Stimulated activated CD8-positive, alpha-beta memory T cell treated with anti-CD3 and anti-CD28 coated beads, Interleukin-4, amount 100 ng/mL, for 4 hours (primary cell): ENCODE data around the gene LCNL1.
"Not testable (repeated sequence)": the region's sequence is repeated elsewhere in the genome, so short reads cannot be mapped to it uniquely, and the experiment has no call there.

Experiments
- DNase-seq, 2 donors: peaks; one replicate each; pipeline ENCODE4 v3.0.0-alpha.2; 2020; ENCODE audit warnings: low read depth in 2 of 2, low spot score in 1 of 2

Gene LCNL1

DNA sequence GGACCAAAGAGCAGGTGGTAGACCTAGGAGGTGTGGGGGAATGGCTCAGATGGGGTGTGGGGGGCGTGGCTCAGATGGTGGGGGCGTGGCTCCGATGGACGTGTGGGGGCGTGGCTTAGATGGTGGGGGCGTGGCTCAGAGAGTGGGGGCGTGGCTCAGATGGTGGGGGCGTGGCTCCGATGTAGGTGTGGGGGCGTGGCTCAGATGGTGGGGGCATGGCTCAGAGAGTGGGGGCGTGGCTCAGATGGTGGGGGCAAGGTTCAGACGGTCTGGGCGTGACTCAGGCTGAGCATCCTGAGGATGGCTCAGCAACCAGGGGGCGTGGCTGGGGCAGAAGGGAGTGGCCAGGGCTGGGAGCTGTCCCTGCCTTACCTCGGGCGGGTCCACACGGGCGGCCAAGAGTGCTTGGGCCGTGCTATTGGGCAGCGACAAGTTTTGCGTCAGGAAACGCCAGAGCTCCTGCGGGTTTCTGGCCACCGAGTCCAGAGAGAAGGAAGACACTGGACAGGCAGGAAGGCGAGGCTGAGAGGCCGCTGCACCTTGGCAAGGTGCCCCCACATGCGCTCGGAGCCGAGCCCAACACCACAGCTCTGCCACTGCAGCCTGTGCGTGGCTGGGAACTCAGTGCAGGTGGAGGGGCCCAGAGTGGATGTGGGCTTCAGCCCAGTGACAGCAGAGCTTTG lies 39.3 kb downstream of the LCNL1 start:
- peak in 1 of 2 donors; percentile 43 for DNase-seq

DNA sequence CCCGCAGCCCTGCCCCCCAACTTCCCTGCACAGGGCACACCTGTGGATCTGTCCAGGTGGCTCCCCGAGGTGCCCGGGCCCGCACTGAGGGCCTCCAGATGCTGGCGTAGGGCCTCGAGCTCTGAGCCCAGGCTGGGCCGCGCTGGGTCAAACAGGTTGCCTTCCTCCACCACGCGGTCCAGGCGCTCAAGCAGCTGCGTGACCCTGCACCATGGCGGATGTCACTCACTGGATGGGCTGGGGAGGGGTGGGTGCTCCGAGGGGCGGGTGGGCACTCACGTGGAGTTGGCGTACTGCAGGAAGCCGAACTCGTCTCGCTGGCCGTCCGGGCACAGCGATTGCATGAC lies 39.8 kb downstream of the LCNL1 start:
- DNase-seq = no peak

DNA sequence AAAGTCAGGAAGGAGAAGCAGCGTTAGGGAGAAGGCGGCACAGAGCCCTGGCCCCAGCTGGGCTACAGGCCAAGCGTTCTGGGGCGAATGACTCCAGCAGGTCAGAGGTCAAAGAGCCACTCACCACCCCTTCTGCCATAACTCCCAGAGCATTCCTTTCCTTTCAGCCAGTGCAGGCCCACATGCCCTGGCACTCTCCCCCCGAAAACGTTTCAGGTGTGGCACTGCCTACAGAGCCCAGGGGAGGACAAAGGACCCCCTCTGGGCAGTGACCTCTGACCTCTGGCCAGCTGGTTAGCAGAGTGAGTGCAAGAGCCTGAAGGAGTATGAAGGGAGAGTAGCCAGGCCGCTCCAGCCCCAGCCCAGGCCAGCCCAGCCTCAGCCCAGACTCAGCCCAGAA lies 40.4 kb downstream of the LCNL1 start:
- no peak for DNase-seq

DNA sequence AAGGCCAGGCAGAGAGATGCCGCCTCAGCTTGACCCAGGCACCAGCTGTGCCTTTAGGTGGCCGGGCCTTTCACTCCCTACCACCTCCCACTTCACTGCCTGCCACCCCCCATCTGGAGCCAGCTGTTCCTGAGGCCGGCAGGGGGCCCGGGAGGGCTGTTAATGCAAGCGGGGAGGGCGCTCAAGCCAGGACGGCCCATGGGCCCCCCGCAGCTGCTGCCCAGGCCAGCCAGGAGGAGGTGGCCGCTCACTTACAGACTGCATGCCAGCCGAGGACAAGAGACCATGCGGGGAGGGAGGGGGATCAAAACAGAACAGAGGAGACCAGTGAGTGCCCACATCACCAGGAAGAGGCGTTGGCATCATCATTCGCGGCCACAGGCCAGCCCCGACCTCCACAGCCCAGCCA lies 40.8 kb downstream of the LCNL1 start:
- no peak for DNase-seq

DNA sequence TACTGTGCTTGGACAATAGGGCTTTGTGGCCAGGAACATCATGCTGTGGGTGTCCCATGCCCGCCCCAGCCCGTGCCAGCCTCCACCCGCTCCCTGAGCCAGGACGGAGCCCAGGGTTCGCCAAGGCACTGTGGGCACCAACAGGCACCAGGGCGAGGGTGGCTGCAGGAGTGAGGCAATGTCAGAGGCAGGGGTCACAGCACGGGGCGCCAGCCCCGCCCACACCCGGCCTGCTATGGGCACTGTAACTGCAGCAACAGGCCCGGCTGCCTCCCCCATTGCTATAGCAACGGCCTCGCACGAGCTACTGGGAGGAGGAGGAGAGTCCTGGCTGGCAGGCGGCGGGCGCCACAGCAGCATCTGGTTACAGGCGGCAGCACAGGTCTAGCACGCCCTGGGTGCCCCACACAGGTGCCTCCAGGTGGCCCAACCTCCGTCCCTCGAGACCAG lies 42.7 kb downstream of the LCNL1 start:
- no peak for DNase-seq

DNA sequence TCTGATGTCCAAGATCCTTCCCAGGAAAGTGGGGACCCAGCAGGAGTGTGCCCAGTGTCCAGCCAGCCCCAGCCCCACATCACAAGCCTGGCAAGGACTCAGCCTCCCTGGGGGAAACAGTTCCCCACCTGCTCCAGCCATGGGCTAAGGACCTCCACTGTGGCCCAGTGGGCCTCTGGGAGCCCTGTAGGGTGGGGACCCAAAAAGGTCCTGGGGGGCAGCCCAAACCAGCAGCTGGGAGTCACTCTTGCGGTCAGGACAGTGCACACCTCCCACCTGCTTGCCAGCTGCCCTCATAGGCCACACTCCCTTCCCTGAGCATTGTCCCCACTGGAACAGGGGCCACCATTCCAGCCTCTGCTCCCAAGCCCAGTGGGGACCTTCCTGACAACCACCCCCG lies 43.6 kb downstream of the LCNL1 start:
- DNase-seq = no peak

DNA sequence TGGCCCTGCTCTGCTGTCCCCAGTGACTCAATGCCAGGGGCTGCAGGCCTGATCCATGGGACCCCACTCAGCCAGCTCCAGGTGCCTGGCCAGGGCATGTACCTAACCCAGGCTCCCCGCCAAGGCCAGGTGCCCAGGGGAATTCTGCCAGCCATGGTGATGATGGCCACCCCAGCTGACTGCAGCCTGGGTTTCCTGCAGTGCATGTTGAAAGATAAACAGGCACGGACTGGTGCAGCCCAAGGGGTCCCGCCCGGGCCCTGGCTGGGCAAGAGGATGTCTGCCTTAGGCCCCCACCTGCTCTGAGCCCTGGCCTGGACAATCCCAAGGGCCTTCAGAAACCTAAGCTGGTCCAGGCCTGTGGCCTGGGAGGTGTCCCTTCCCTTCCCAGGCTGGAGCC lies 44.0 kb downstream of the LCNL1 start:
- DNase-seq = no peak

DNA sequence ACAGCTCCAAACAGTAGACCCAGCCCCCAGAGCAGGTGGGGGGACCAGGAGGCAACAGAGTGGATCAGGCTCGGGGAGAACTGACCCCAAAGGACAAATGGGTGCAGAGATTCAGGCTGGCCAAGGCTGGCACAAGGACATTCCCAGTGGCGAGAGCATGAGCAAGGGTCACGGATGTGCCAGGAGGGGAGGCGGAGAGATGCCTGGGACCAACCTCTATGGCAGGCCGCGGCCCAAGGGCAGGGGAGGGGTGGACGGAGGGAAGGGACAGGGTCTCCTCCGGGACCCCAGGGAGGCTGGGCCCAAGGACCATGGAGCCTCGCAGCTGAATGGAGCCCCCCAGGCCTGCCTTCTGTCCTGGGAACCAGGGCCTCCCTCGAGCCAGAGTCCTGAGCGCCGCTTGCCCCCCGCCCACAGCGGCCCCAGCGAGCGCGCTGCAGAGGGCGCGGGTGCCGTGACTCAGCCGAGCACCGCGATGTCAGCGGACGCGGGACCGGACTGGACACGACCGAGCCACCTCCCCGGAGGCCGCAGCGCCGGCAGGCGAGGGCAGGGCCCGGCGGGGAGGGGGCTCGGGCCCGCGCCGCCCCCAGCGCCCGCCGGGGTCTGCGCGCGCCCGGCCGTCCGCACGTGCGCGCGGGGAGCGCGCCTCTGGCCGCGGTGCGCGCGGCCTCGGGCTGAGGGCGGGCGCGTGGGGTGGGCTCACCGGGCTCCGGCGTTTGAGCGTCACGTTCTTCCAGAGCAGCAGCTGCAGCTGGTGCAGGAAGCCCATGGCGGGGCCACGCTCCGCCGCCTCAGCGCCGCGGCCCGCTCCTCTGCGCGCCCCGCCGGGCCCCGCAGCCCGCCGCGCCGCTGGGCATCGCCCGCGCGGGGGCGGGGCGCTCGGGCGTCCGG lies 44.8 kb downstream of the LCNL1 start, which contains the start of gene ABCA2:
ABCA2 (minus strand) TSS at position 869 of the 894 bp plus-strand sequence; CDS start at position 772, 97 bp downstream.
- no peak for DNase-seq

DNA sequence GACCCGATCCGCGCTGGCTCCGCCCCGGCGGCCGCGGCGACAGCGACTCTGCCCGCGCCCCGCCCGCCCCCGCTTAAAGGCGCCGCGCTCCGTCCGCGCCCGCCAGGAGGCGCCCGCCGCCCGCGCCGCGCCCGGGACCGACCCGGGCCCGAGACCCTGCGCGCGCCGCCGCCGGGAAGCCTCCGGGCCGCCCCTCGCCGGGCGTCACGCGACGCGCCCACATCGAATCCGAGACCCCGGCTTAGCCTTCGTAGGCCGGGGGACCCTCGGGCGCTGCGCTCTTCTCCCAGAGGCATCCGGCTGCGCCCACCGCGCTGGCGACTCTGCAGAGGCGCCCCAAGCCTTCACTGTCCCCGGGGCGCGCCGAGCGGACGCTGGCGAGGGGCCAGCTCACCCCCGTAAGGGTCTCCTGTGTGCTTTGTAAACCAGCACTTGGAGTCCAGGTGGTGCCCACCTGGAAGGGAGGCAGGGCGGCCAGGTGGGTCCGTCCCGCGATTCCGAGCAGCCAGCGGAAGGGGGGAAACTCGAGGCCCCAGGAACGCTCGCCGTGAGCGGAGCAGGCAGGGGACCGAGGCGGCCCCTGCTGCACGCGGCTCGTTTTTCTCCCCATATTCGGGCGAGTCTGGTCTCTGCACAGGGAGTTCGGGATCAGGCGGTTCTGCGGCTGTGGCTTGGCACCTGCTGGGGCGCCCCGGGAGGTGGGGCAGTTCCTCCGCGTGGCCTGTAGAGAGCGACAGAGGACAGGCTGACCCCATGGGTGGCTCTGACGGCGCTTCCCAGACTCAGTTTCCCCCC lies 45.7 kb downstream of the LCNL1 start:
- DNase-seq = no peak

DNA sequence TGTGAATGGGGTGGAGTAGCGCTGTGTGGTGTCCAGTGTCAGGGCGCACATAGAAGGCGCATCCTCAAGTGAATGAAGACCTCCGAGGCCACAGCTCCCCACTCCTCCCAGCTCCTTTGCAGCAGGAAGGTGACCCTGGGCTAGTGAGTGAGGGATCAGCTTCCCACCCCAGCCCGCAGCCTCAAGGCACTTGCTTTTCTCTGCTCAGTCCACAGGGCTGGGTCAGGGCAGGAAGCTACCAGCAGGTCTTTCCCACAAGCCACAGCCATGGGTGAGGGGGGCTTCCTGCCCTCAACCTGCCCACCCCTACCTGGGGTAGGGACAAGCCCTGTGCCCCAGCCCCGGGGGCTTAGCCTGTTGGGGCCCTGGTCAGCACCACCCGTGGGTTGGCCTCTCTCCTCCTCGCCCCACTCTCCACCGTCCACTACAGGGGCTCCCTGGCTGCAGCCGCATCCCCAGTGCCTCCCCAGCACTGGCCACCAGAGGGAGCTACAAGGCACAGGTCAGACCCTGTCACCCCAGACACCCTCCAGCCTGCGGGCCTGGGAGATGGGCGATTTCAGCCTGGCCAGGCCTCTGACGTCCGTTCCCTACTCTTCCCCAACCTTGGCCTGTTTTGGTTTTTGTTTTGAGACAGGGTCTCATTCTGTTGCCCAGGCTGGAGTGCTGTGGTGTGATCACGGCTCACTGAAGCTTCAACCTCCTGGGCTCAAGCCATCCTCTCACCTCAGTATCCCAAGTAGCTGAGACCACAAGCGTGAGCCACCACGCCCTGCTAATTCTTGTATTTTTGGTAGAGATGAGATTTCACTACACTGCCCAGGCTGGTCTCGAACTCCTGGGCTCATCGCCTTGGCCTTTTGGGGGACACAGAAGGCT lies 46.5 kb downstream of the LCNL1 start:
- DNase-seq = peak; percentile 40 to 52

DNA sequence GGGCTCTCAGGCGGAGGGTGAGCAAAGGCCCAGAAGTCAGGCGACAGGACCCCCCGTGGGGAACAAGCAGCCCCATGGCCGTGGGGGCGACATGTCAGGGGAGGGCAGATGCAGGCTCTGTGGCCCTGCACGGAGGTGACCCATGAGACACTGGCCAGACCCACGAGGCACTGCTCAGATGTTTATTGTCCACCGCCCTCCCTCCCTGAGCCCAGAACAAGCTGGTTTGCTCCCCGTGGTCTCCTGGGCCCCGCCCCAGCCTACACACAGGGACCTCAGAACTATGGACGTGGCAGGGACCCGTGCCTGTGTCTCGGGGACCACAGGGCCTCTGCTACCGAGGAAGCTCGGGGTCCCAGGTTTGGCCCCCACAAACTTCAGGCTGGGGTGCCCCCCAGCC lies 47.2 kb downstream of the LCNL1 start:
- DNase-seq = no peak

DNA sequence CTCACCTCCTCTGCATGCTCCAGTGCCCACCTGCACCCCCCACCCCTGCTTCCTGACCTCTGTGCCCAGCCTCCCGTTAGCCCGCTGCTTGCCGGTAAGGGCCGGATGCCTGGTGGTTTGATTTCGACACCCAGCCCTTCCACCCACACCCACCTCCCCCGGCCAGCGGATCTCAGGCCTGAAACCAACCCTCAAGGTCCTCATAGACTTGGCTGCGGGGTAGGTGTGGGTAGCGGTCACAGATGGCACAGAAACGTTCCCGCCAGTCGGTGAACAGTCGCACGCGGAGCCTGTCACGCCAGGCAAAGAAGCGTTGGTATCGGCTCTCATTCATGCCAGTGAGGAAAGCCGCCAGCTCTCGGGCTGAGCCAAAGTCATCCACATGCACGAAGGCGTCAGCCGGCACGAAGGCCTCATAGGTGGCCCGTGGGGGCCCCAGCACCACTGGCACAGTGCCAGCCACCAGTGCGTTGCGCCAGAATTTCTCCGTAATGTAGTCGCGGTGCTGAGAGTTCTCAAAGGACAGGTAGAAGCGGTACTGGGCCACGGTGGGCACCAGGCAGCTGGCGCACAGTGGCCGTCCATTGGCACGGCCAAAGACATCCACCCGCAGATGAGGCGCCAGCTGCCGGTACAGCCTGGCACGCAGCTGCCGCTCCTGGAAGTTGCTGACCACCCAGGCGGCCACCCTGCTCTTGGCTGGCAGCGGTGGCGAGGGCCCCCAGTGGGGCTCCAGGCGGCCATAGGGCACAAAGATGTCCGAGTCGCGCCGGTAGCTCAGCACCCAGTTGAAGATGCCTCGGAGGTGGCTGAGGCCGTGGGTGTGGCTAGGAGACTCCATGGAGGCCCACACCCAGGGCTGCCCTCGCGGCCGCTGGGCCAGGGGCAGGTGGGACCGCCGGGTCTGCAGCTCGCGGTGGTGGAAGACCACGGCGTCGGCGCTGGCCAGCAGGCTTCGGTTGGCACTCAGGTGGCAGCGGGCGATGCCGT lies 48.0 kb downstream of the LCNL1 start:
- DNase-seq = no peak

DNA sequence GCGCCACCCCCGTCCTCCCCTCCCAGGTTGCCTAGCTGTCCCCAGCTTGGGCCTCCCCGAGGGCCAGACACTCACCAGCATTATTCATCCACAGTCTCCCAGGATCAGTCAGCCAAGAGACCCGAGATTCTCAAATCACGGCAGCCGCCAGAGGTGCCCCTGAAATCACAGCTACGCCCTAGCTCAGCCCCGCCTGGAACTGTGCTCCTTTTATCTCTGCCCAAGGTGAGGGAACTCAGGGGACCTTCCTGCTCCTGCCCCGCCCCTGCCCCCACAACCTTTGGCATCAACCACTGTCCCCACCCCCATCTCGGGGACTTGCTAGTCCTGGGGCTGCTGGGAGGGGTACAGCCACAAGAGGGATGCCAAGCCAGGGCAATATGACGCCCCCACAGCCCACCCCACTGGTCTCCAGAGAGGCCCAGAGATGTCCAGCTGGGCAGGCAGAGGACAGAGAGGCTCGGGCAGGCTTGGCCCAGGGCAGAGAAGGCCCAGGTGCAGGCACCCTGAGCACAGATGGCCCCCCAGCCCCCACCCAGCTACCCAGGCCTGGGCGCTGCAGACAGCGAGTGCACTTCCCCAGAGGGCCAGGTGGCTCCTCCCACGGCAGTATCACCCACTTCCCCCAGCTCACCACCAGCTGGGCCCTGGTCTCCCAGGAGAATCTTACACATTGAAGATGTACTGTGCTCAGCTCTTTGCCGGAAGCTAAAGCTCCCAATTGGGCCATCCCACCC lies 49.3 kb downstream of the LCNL1 start, which contains the start of gene FUT7:
FUT7 (minus strand) TSS at position 185 of the 737 bp plus-strand sequence; CDS start at position 88, 97 bp downstream.
- no peak for DNase-seq

DNA sequence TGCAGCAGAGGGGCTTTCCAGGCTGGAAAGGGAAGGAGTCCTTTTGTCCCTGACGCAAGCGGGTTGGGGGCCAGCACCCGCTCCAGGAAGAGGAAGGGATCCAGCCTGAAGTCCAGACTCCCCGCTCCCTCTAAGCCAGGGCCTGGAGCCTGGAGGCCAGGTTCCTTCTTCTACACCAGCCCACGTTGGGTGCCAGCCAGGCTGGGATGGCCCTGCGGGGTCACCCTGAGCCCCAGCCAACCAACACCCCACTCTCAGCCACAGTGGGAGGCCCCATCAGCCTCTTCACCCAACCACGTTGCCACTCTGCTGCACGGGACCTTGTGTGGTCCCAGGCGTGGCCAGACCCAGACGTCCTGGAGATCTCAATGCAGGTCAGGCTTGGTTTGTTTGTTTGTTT lies 50.1 kb downstream of the LCNL1 start:
- DNase-seq = no peak

DNA sequence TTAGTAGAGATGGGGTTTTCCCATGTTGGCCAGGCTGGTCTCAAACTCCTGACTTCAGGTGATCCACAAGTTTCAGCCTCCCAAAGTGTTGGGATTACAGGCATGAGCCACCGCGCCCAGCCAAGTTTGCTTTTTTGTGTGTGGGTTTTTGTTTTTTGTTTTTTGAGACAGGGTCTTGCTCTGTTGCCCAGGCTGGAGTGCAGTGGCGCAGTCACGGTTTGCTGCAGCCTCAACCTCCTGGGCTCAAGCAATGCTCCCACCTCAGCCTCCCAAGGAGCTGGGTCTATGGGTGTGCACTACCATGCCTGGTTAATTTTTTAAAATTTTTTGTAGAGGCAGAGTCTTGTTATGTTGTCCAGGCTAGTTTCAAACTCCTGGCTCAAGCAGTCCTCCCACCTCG lies 50.7 kb downstream of the LCNL1 start:
- not testable (repeated sequence) for DNase-seq

DNA sequence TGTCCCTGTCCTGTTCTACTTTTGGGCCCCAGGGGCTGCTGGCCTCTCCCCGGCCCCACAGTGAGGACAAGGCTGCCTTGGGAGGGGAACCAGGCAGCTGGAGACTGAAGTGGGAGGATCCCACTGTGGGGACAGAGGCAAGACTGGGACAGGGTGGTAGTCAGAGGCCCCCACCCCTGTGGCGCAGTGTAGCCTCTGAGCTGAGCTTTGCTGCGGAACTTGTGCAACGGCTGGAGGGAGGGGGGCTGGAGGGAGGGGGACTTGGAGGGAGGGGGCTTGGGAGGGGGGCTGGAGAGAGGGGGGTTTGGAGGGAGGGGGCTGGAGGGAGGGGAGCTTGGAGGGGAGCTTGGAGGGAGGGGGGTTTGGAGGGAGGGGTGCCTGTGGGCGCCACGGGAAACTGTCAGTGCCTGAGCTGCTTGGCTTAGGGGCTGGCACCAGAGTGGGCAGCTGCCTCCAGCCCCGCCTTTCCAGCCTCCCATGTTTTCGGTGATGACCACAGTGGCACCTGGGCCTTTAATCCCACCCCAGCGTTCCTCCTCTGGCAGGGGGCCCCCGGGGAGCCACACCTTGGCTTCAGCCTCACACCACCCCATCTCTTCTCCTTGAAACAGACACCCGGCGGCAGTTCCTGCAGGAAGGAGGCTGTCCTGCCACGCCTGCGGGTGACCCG lies 51.4 kb downstream of the LCNL1 start:
- no peak for DNase-seq

DNA sequence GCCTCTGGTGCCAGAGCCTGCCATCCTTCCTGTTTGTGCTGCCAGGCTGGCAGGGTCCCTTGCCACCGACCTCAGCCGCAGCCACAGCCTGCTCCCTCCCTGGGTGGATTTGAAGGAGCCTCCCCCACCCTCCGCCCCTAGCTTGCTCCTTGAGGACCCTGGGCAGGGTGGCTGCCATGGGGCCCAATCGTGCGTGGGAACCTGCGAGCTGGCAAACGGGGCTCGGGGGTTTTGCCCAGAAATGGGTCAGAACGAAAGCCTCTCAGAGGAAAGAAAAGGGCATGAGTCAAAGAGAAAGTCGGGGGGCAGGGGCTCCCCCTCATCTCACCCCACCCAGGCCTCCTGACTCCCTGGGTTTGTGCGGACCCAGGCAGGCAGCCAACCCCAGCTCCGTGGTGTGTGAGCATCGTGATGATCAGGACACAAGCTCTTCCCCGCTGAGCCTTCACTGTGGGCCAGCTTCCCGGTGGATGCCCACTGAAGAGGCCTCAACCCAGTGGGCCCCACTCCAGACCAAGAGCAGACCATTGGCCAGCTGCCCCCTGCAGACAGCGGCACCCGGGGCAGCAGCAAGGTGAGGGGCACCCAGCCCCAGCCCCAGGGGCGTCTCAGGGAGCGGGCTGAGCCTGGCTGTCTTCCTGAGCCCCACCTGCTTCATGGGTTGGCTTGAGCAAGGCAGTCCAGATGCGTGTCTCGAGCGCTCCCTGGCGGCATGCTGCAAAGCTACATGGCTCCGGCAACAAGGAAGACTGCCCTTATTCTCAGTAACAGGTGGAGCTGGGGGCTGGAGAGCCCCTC lies 52.1 kb downstream of the LCNL1 start:
- DNase-seq = peak; percentile 72 to 73
